Activated CD4-positive, alpha-beta T cell treated with anti-CD3 and anti-CD28 coated beads for 36 hours (primary cell): ENCODE data around the gene LRRN1. TPM values are rescaled to one million over a fixed set of nuclear protein-coding genes. Genes with fewer than 3 reads are reported as not detected.
A peak's percentile ranks its signal among the peaks of the same experiment; 100 is the strongest.

Source experiments
- ATAC-seq: fragments of 200-7000 bp; cut with Tn5 transposase; one replicate; pipeline ENCODE4 v1.10.0; 2021; ENCODE audit warnings: mild to moderate bottlenecking, moderate library complexity
- CTCF ChIA-PET: fragments of 350-600 bp; sonication (Branson Sonifier 250); formaldehyde crosslinking; loops from one replicate; lab custom pipeline; 2021; ENCODE audit warnings: antibody characterized with exemption; lab: Charles Lee
- POLR2A ChIA-PET: fragments of 350-600 bp; sonication (Branson Sonifier 250); formaldehyde crosslinking; loops from one replicate; lab custom pipeline; 2021; ENCODE audit warnings: antibody characterized with exemption, inconsistent platforms; lab: Charles Lee
- DNase-seq: peaks from one replicate; pipeline ENCODE4 v3.0.0-alpha.2; 2020
- H3K27ac Mint-ChIP-seq: one replicate; pipeline ENCODE4 v1.8.0; 2021; ENCODE audit warnings: mixed read lengths
- H3K27me3 Mint-ChIP-seq: one replicate; pipeline ENCODE4 v1.8.0; 2021; ENCODE audit warnings: mixed read lengths
- H3K36me3 Mint-ChIP-seq: one replicate; pipeline ENCODE4 v1.8.0; 2021; ENCODE audit warnings: low read depth, mixed read lengths
- H3K4me1 Mint-ChIP-seq: one replicate; pipeline ENCODE4 v1.8.0; 2021; ENCODE audit warnings: mixed read lengths
- H3K4me3 Mint-ChIP-seq: one replicate; pipeline ENCODE4 v1.8.0; 2021; ENCODE audit warnings: mild to moderate bottlenecking, moderate library complexity, mixed read lengths
- H3K9me3 Mint-ChIP-seq: one replicate; pipeline ENCODE4 v1.8.0; 2021; ENCODE audit warnings: low read depth, mixed read lengths
- intact Hi-C, 2 experiments: fragments of 100-400 bp; cut with DNase I in 1 of 2; cut with micrococcal nuclease in 1 of 2; formaldehyde crosslinking; loops; one replicate each; pipeline versions ENCODE4 v1.14.2 to v1.15.1; 2022 to 2024; cut with DNase I, micrococcal nuclease
- total RNA-seq, 2 experiments: library from RNA; stranded (reverse); gene quantifications; one replicate each; pipeline ENCODE4 v1.2.3, GENCODE V29; 2021

The LRRN1 gene
- total RNA-seq, 2 experiments from 2014 or later: 0.09 to 0.16 TPM

DNA sequence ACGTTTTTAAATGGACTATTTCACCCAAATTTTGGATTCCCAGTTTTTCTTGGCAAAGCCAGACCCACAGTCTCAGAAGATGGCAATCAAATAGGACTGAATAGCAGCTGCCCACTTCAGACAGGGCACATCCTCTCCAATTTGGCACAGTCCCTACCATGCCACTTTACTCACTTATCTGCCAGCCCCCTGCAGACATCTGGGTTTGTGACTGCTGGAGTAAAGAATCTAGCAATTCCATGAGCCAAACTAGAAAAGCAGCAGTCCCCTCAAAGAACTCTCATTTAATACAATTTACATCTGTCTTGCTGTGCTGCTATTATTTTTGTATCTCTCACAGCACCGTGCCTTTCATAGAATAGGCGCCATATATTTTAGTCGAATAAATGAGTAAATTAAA is 16.0 kb upstream of the LRRN1 start:
- DNase-seq: no peak
- Mint-ChIP-seq H3K36me3 (no peaks in the 10 kb centered on the region), H3K9me3 (no peaks in the 10 kb centered on the region), H3K27me3 (no peaks in the 10 kb centered on the region), H3K27ac (no peak overlapping the region), H3K4me1 (no peaks in the 10 kb centered on the region), H3K4me3 (no peak overlapping the region)
- ChIA-PET CTCF (no interaction called here), POLR2A (no interaction called here)
- no peak for ATAC-seq
- intact Hi-C loops: no loop called here

DNA sequence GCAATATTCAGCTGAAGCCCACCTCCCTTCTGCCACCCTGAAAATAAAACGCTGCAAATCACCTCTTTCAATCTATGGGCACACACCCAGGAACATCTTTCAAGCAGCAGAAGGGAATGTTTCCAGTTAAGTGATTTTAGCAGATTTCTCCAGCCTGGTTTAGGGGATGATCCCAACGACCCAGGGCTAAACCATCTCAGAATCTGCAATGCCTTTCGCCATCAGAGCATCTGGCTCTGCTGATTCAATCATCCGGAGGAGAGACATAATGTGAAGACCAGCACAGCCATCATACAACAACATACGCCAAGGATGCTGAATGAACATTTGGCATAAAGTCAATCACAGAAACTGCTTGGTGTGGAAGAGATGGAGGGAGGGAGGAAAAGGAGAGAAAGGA is 15.5 kb upstream of the LRRN1 start:
- intact Hi-C loops: no loop called here
- Mint-ChIP-seq H3K4me1 (no peaks in the 10 kb centered on the region), H3K4me3 (no peak overlapping the region), H3K27me3 (no peaks in the 10 kb centered on the region), H3K27ac (no peak overlapping the region), H3K9me3 (no peaks in the 10 kb centered on the region), H3K36me3 (no peaks in the 10 kb centered on the region)
- ChIA-PET POLR2A (no interaction called here), CTCF (no interaction called here)
- DNase-seq: no peak
- no peak for ATAC-seq

DNA sequence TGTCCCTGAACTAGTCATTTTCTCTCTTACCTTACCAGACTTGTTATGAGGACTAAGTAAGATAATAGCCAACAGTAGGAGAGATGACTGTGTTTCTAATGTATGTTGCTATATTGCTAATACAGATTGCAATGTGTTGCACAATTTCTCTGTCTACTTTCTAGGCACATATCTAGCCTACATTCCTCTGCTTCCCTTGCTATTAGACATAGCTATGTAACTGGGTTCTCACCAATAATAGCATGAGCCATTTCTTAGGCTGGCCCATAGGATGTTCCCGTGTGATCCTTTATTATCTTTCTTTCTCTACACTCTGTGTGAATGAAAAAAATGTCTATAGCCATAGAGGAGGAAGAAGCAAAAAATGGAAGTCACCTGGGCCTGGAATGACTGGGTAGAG is 6.8 kb upstream of the LRRN1 start:
- H3K27ac Mint-ChIP-seq: no peak overlapping the region
- peaks cover 3% of the 10 kb centered on the region for H3K9me3 Mint-ChIP-seq
- ChIA-PET POLR2A (no interaction called here), CTCF (no interaction called here)
- no peak for DNase-seq
- H3K36me3 Mint-ChIP-seq: no peaks in the 10 kb centered on the region
- intact Hi-C loops: no loop called here
- ATAC-seq: no peak
- no peaks in the 10 kb centered on the region for H3K4me1 Mint-ChIP-seq
- H3K4me3 Mint-ChIP-seq: no peak overlapping the region
- H3K27me3 Mint-ChIP-seq: peaks cover 10% of the 10 kb centered on the region

DNA sequence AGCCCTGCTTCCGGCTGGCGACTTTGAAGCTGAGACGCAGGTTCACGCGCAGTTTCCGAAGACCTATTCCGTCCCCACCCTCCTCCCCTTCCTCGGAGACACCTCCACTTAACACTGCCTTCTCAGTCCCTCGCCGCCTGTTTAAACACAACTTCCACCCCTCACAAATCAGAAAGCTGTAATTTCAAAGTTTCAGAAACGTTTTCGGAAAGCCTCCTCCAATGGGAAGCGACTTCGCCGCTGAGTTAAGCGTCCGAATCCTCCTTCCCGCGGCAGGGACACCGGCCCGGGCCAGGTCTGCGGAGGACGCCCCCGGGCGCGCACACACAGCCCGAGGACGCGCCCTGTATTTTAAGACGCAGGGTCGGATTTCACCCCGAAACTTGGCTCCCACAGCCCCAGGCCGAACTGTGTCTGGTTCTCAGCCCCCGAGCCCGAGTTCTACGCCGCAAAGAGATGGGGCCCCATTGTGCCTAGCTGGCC is 559 bp upstream of the LRRN1 start:
- no peaks in the 10 kb centered on the region for H3K36me3 Mint-ChIP-seq
- peaks cover 45% of the 10 kb centered on the region for H3K27me3 Mint-ChIP-seq
- peak; percentile 53 for ATAC-seq
- POLR2A ChIA-PET: no interaction called here
- peaks cover 3% of the 10 kb centered on the region for H3K9me3 Mint-ChIP-seq
- peak overlapping the region; percentile 69 for H3K4me3 Mint-ChIP-seq
- H3K4me1 Mint-ChIP-seq: peaks cover 9% of the 10 kb centered on the region
- DNase-seq: peak; percentile 45
- intact Hi-C loops: no loop called here
- H3K27ac Mint-ChIP-seq: peak overlapping the region; percentile 63
- CTCF ChIA-PET: no interaction called here

DNA sequence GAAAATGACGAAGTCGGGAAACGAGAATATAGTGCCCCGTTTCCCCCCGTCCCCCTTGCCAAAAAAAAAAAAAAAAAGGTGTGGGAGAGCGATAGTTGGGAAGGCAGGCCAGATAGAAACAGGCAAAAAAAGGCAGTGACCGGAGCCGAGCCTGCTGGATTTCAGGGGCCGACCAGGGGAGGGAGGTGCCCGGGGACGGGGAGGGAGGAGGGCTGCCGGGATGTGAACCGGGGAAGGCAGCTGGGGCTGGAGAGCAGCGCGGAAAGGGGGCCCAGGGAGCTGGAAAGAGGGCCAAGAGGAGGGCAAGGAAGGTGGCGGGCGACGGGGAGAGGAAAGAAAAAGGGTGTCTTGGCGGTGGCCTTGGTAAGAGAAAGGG is 837 bp downstream of the LRRN1 start:
- CTCF ChIA-PET: interaction anchor here (1.1 kb wide), 1 partner anchor 198 kb away, joined by 3 read pairs; no protein-coding TSS in a partner anchor
- peaks cover 3% of the 10 kb centered on the region for H3K9me3 Mint-ChIP-seq
- peak; percentile 16 for DNase-seq

DNA sequence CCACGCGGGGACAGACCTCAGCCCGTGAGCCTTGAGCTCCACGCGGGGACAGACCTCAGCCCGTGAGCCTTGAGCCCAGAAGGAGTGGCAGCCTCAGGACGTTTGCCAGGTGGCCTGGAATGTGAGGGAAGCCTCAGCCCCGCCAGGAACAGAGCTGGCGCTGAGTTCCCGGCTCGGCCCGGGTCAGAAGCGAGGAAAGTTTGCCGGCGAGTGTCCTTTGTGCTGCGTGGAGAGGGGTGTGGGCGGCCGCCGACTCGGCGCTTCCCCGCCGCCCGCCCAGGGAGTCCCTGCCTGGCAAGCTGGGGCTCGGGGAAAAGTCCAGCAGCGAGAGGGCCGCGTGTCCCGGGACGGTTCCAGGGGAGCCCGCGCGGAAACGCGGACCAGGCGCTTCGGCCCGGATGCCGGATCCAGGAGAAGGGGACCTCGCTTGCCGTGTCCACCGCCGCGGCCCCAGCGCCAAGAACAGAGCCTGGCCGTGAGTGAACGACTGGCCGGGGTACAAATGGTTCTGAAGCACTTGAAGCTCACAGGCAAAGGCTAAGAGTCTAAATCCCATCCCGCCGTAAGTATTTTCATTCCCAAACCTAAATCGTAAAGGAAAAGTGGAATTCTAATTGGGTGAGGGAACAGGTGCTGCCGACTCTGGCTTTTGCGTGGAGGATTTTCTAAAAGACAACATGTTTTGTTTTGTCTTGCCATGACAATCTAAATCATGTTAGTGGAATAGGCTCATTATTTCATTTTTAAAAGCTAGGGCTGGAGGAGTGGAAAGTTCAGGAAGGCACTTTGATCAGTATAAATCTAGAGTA is 1.7 kb downstream of the LRRN1 start:
- DNase-seq (peak; percentile 9), ATAC-seq (no peak)
- H3K4me3 Mint-ChIP-seq: no peak overlapping the region
- no peak overlapping the region for H3K27ac Mint-ChIP-seq
- H3K36me3 Mint-ChIP-seq: no peaks in the 10 kb centered on the region
- intact Hi-C loops: no loop called here
- peaks cover 9% of the 10 kb centered on the region for H3K4me1 Mint-ChIP-seq
- H3K9me3 Mint-ChIP-seq: no peaks in the 10 kb centered on the region
- CTCF ChIA-PET: interaction anchor here (0.7 to 1.1 kb wide), 2 partner anchors 15 to 198 kb away, joined by 3 read pairs; no protein-coding TSS in a partner anchor
- peaks cover 42% of the 10 kb centered on the region for H3K27me3 Mint-ChIP-seq
- POLR2A ChIA-PET: no interaction called here

More for the DNA sequence above, 837 bp downstream of the LRRN1 start:
- intact Hi-C loops: no loop called here
- H3K4me1 Mint-ChIP-seq: peaks cover 9% of the 10 kb centered on the region
- H3K27me3 Mint-ChIP-seq: peaks cover 45% of the 10 kb centered on the region
- H3K27ac Mint-ChIP-seq: no peak overlapping the region
- H3K4me3 Mint-ChIP-seq: peak overlapping the region; percentile 69
- POLR2A ChIA-PET: no interaction called here
- H3K36me3 Mint-ChIP-seq: no peaks in the 10 kb centered on the region
- no peak for ATAC-seq

DNA sequence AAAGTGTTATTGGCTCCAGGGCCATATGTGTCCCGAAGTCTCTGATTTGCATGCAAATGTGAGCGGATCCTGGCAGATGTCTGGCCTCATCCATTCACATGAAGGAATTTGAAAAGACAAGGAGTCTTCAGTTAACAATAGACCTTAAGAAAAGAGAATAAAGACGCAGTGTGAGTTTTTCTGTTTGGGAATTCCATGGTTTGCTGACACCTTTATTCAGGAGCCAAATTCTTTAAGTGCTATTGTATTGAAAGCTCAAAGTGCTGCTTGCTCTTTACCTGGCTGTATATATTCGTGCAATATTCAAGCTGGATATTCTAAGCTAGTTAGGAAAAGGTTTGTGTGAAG is 2.2 kb downstream of the LRRN1 start:
- peaks cover 42% of the 10 kb centered on the region for H3K27me3 Mint-ChIP-seq
- H3K4me3 Mint-ChIP-seq: no peak overlapping the region
- H3K9me3 Mint-ChIP-seq: no peaks in the 10 kb centered on the region
- ATAC-seq: no peak
- POLR2A ChIA-PET: no interaction called here
- intact Hi-C loops: no loop called here
- H3K4me1 Mint-ChIP-seq: peaks cover 9% of the 10 kb centered on the region
- H3K36me3 Mint-ChIP-seq: no peaks in the 10 kb centered on the region
- no peak for DNase-seq
- H3K27ac Mint-ChIP-seq: no peak overlapping the region
- CTCF ChIA-PET: interaction anchor here (0.7 kb wide), 1 partner anchor 16 kb away, joined by 3 read pairs; no protein-coding TSS in a partner anchor

DNA sequence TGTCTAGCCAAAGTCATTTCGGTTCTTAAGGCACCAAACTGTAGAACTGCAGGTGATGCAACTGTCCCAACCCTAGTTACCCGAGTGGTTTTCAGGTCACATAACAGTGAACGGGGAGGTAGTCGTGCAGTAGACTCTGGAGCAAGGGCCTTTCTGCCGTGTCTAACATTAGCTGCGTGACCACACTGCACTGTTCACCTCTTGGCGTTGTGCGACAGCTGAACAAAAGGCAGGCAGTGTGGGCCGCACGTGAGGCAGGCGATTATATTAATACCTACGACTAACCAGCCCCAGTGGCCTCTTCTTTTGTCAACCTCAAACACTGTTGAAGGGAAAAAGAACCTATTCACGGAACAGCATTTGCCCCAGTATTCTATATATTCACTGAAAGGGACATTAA is 2.8 kb downstream of the LRRN1 start:
- H3K36me3 Mint-ChIP-seq: no peaks in the 10 kb centered on the region
- no peak overlapping the region for H3K4me3 Mint-ChIP-seq
- intact Hi-C loops: no loop called here
- POLR2A ChIA-PET: no interaction called here
- no peak for ATAC-seq
- peaks cover 39% of the 10 kb centered on the region for H3K27me3 Mint-ChIP-seq
- CTCF ChIA-PET: interaction anchor here (0.7 kb wide), 1 partner anchor 16 kb away, joined by 3 read pairs; no protein-coding TSS in a partner anchor
- H3K9me3 Mint-ChIP-seq: no peaks in the 10 kb centered on the region
- DNase-seq: no peak
- H3K27ac Mint-ChIP-seq: no peak overlapping the region
- H3K4me1 Mint-ChIP-seq: peaks cover 9% of the 10 kb centered on the region

DNA sequence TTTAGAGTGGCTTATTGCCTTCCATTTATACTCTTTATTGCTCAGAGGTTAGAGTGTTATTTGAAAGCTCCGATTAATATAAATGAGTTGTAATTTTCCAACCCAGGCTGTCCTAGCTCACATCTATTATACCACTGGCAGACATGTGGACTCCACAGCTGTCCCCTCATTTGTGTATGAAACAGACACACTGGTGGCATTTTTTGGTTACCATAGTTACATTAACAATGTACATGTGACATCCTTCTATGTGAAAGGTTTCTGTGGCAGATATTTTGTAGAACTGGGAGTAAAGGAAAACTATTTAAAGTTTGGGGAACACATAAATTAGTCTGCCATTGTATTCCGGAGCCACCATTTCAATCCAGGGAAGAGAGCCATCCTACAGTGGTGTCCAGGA is 5.3 kb downstream of the LRRN1 start:
- no peak overlapping the region for H3K4me3 Mint-ChIP-seq
- ChIA-PET CTCF (interaction anchor here (0.7 kb wide), 1 partner anchor 1335 kb away, joined by 3 read pairs; no protein-coding TSS in a partner anchor), POLR2A (no interaction called here)
- peaks cover 21% of the 10 kb centered on the region for H3K27me3 Mint-ChIP-seq
- ATAC-seq: no peak
- H3K4me1 Mint-ChIP-seq: peaks cover 2% of the 10 kb centered on the region
- H3K36me3 Mint-ChIP-seq: no peaks in the 10 kb centered on the region
- no peak for DNase-seq
- no peak overlapping the region for H3K27ac Mint-ChIP-seq
- H3K9me3 Mint-ChIP-seq: no peaks in the 10 kb centered on the region
- intact Hi-C loops: no loop called here

DNA sequence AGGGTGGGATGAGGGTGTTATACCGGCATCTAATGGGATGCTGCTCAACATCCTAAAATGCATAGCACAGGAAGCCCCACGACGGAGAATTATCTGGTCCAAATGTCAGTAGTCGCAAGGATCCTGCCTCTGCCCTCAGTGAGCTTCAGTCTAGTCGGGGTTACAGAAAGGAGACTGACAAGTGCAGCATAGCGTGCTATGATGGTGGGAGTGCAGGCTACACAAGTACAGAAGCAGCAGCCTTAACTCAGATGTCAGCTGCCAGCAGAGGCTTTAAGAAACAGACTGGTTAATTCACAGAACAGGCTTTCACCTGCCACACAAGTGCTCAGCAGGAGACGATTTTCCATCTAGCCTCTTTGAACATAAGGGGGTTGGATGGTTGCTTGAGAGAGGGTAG is 6.9 kb downstream of the LRRN1 start:
- DNase-seq: no peak
- Mint-ChIP-seq H3K27ac (no peak overlapping the region), H3K27me3 (peaks cover 12% of the 10 kb centered on the region), H3K36me3 (no peaks in the 10 kb centered on the region), H3K9me3 (no peaks in the 10 kb centered on the region), H3K4me3 (no peak overlapping the region), H3K4me1 (peaks cover under 1% of the 10 kb centered on the region)
- CTCF ChIA-PET: interaction anchor here (0.8 to 1.1 kb wide), 2 partner anchors 40 to 557 kb away, joined by 3 read pairs; no protein-coding TSS in a partner anchor
- ATAC-seq: no peak
- intact Hi-C loops: no loop called here
- POLR2A ChIA-PET: no interaction called here

DNA sequence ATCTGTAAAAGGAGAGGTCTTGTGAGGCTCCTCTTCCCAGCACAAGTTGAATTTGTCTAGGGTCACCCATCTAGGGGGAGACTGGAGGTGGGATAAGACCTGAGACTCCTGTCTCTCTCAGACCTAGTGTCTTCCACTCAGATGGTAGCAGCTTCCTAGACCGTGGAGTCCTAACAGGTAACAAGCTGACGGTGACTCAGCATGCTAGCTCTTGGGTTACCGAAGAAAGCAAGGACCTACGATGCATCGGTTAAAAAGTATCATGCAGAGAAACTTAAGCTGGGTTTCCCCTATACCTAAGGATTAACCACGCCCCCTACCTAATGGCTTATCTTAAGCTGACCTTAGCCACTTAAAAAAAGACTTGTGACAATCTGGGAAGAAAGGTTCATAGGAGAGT is 7.6 kb downstream of the LRRN1 start:
- DNase-seq (no peak), ATAC-seq (no peak)
- Mint-ChIP-seq H3K9me3 (no peaks in the 10 kb centered on the region), H3K4me1 (no peaks in the 10 kb centered on the region), H3K27me3 (peaks cover 6% of the 10 kb centered on the region), H3K4me3 (no peak overlapping the region), H3K36me3 (no peaks in the 10 kb centered on the region), H3K27ac (no peak overlapping the region)
- intact Hi-C loops: no loop called here
- POLR2A ChIA-PET: no interaction called here
- CTCF ChIA-PET: interaction anchor here (0.6 kb wide), 1 partner anchor 41 kb away, joined by 3 read pairs; no protein-coding TSS in a partner anchor

DNA sequence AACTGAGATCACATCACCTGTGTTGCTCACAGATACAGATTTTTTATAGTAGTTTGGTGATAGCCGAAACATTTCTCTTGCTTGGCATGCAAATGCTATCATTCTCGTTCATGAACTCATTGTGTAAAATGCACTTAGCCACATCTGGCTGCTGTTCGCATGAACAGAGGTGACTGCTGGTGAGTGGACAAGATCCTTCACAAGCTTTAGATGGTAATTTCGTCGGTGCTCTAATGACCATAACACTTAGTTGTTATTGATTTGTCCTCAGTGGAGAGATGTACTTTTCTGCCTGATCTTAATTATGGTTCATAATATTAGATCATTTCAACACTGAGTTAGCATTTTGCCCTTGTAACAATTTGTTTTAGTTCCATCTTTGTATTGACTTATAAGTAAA is 13.8 kb downstream of the LRRN1 start:
- Mint-ChIP-seq H3K36me3 (no peaks in the 10 kb centered on the region), H3K4me1 (no peaks in the 10 kb centered on the region), H3K4me3 (no peak overlapping the region), H3K27ac (no peak overlapping the region), H3K9me3 (no peaks in the 10 kb centered on the region), H3K27me3 (no peaks in the 10 kb centered on the region)
- intact Hi-C loops: no loop called here
- POLR2A ChIA-PET: no interaction called here
- no peak for ATAC-seq
- DNase-seq: no peak
- CTCF ChIA-PET: no interaction called here
